Endothelial cell (in vitro differentiated cells): ENCODE results near the gene CCSER1. TPM values are rescaled to one million over a fixed set of nuclear protein-coding genes. Genes with fewer than 3 reads are reported as not detected.

Experiments used
- DNase-seq: peaks from one replicate; pipeline ENCODE4 v3.0.0; 2021; ENCODE audit warnings: low spot score
- H3K27ac Mint-ChIP-seq: one replicate; pipeline ENCODE4 v1.8.0; 2021; ENCODE audit warnings: mixed read lengths, inconsistent platforms; ENCODE audit not compliant: unreplicated experiment
- H3K27me3 Mint-ChIP-seq: one replicate; pipeline ENCODE4 v1.8.0; 2021; ENCODE audit warnings: mild to moderate bottlenecking, moderate library complexity, mixed read lengths, inconsistent platforms; ENCODE audit not compliant: unreplicated experiment
- H3K36me3 Mint-ChIP-seq: one replicate; pipeline ENCODE4 v1.8.0; 2021; ENCODE audit warnings: mild to moderate bottlenecking, low read depth, mixed read lengths, inconsistent platforms; ENCODE audit not compliant: unreplicated experiment
- H3K4me1 Mint-ChIP-seq: one replicate; pipeline ENCODE4 v1.8.0; 2021; ENCODE audit warnings: mild to moderate bottlenecking, mixed read lengths, inconsistent platforms; ENCODE audit not compliant: unreplicated experiment
- H3K4me3 Mint-ChIP-seq: one replicate; pipeline ENCODE4 v1.8.0; 2021; ENCODE audit warnings: mild to moderate bottlenecking, mixed read lengths, inconsistent platforms; ENCODE audit not compliant: unreplicated experiment
- H3K9me3 Mint-ChIP-seq: one replicate; pipeline ENCODE4 v1.8.0; 2021; ENCODE audit warnings: mixed read lengths, inconsistent platforms; ENCODE audit not compliant: unreplicated experiment
- total RNA-seq: library from RNA; stranded (reverse); fragmentation: NEBNext Ultra II Directional; extraction: Animal tissue kit (Norgen Biotek cat#: 25700); gene quantifications from one replicate; pipeline ENCODE4 v1.2.1, GENCODE V29; 2021; ENCODE audit not compliant: unreplicated experiment
- TF ChIP-seq, protein P1 (sequence below): fragments of 200-600 bp; sonication (generic); IDR thresholded peaks from one replicate; pipeline ENCODE4 v1.5.0; 2021; ENCODE audit warnings: antibody characterized with exemption; ENCODE audit not compliant: unreplicated experiment

CCSER1 gene
- total RNA-seq, 1 donor from 2014 or later = 3.0 TPM

DNA sequence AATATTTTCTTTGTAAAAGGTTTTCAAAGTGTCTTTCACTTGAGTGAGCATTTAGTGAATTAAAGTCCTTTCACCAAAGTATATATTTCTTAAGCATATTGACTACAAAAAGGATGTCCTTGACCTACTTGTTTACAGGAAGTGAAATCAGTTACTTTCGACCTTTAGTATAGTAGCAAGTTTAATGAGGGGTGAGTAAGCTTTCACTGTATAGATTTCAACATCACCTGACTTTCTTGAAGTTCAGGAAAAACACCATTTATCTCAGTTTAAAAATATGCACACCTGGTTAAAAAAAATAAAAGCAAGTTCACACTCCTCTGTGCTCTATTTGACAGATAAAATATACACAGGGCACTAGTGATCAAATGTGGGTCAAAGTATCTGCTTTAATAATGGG lies 88.1 kb downstream of the CCSER1 start:
- Mint-ChIP-seq H3K27ac (no peak overlapping the region), H3K9me3 (no peaks in the 10 kb centered on the region), H3K4me3 (no peak overlapping the region), H3K36me3 (no peaks in the 10 kb centered on the region), H3K4me1 (peaks cover 22% of the 10 kb centered on the region), H3K27me3 (no peaks in the 10 kb centered on the region)
- TF ChIP-seq, protein P1, sequence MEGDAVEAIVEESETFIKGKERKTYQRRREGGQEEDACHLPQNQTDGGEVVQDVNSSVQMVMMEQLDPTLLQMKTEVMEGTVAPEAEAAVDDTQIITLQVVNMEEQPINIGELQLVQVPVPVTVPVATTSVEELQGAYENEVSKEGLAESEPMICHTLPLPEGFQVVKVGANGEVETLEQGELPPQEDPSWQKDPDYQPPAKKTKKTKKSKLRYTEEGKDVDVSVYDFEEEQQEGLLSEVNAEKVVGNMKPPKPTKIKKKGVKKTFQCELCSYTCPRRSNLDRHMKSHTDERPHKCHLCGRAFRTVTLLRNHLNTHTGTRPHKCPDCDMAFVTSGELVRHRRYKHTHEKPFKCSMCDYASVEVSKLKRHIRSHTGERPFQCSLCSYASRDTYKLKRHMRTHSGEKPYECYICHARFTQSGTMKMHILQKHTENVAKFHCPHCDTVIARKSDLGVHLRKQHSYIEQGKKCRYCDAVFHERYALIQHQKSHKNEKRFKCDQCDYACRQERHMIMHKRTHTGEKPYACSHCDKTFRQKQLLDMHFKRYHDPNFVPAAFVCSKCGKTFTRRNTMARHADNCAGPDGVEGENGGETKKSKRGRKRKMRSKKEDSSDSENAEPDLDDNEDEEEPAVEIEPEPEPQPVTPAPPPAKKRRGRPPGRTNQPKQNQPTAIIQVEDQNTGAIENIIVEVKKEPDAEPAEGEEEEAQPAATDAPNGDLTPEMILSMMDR = no peak
- DNase-seq = no peak

DNA sequence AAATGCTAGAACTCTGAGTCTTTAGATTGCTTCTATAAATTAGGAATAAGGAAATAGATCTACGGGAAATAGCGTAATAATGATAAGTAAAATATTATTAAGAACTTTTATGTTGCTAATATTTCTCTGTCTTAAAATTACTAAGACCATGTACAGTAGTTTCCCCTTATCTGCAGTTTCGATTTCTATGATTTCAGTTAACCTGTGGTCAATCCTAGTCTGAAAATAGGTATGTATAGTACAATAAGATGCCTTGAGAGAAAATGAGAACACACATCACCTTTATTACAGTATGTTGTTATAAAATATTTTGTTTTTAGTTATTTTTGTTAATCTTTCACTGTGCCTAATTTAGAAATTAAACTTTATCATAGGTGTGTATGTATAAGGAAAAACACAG lies 92.6 kb downstream of the CCSER1 start:
- no peak for DNase-seq
- H3K9me3 Mint-ChIP-seq = no peaks in the 10 kb centered on the region
- H3K27ac Mint-ChIP-seq = no peak overlapping the region
- H3K36me3 Mint-ChIP-seq = no peaks in the 10 kb centered on the region
- H3K27me3 Mint-ChIP-seq = no peaks in the 10 kb centered on the region
- TF ChIP-seq, protein P1 = no peak
- peaks cover 8% of the 10 kb centered on the region for H3K4me1 Mint-ChIP-seq
- H3K4me3 Mint-ChIP-seq = no peak overlapping the region

DNA sequence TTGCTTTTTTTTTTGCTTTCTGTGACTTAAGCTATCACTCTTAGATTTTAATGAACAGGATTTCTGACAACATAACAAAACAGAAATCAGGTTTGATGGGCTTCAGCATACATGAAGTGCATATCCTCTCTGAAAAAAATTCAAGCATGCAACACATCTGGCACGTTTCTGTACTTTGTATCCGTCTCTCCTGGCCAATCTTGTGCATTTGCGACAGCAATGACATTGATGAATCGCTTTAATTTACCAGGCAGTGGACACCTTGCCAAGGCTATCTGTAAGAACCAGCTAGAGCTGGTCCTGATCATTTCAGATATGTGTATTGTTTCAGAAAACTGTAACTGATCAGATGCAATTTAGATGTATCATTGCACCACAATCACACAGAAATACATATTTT lies 93.3 kb downstream of the CCSER1 start:
- TF ChIP-seq, protein P1 = no peak
- Mint-ChIP-seq H3K4me1 (peaks cover 6% of the 10 kb centered on the region), H3K4me3 (no peak overlapping the region), H3K27ac (no peak overlapping the region), H3K9me3 (no peaks in the 10 kb centered on the region), H3K27me3 (no peaks in the 10 kb centered on the region), H3K36me3 (no peaks in the 10 kb centered on the region)
- DNase-seq = no peak

DNA sequence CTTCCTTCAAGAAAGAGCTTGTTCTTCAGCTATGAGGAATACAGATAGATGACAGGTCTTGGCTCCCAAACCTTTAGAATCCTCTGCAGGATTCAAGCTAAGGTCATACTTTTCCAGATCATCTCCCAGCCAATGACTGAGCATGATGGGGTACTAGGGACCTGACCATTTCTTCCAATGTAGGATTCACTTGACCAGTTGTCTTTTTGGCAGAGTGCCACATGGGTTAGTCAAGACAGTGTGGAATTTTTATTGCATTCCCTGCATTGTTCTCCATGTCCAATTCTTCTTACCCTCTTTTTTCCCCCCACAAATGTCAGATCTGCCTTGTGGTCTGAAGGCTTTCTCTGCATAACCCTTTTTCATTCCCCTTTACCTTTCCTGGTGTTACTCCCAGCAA lies 99.5 kb downstream of the CCSER1 start:
- Mint-ChIP-seq H3K9me3 (no peaks in the 10 kb centered on the region), H3K27ac (no peak overlapping the region), H3K4me3 (no peak overlapping the region), H3K36me3 (no peaks in the 10 kb centered on the region), H3K27me3 (no peaks in the 10 kb centered on the region), H3K4me1 (no peaks in the 10 kb centered on the region)
- TF ChIP-seq, protein P1 = no peak
- no peak for DNase-seq

DNA sequence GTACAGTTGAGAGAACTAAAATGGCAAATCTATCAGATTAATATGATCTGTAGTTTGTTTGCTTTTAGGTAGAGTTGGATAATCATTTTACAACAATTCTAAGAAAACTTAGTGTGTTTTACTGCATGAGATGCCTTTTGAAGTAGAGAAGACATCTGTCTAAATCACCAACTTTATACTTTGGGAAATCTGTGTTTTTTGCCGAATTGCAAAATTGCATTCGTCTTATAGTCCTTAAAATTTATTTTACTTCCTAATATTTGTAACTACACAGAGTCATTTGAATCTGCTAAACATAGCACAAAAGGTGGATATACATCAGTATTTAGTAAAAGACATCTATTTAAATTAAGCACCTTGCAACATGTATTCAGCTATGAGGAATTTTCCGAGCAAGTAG lies 100.0 kb downstream of the CCSER1 start:
- Mint-ChIP-seq H3K36me3 (no peaks in the 10 kb centered on the region), H3K4me3 (no peak overlapping the region), H3K4me1 (no peaks in the 10 kb centered on the region), H3K9me3 (no peaks in the 10 kb centered on the region), H3K27ac (no peak overlapping the region), H3K27me3 (no peaks in the 10 kb centered on the region)
- DNase-seq = no peak
- TF ChIP-seq, protein P1 = no peak
